ENCODE data around the gene SRSF7.
"Not testable (repeated sequence)": the region's sequence is repeated elsewhere in the genome, so short reads cannot be mapped to it uniquely, and the experiment has no call there.

Gene SRSF7

DNA sequence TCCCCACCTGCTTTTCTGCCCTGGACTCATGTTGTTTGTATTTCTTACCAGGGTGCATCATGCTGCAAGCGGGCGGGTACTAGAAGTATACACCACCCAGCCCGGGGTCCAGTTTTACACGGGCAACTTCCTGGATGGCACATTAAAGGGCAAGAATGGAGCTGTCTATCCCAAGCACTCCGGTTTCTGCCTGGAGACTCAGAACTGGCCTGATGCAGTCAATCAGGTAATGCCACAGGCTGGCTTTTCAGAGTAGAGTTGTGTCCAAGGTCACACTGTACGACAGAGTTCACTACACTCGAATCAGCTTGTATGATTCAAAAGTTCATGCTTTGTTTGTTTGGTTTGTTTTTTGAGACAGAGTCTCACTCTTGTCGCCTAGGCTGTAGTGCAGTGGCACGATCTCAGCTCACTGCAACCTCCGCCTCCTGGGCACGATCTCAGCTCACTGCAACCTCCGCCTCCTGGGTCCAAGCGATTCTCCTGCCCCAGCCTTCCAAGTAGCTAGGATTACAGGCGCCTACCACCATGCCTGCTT is 19.4 kb downstream of the SRSF7 start:
- no peak for DNase-seq (ENCODE audit: low read depth, low spot score)

GRCh38 chr2:38731090-38731489 is 20.1 kb downstream of the SRSF7 start:
- DNase-seq (ENCODE audit: low read depth, low spot score), result no peak

GRCh38 chr2:38728694-38729093 is 22.5 kb downstream of the SRSF7 start:
- no peak for DNase-seq (ENCODE audit: low read depth, low spot score)

DNA sequence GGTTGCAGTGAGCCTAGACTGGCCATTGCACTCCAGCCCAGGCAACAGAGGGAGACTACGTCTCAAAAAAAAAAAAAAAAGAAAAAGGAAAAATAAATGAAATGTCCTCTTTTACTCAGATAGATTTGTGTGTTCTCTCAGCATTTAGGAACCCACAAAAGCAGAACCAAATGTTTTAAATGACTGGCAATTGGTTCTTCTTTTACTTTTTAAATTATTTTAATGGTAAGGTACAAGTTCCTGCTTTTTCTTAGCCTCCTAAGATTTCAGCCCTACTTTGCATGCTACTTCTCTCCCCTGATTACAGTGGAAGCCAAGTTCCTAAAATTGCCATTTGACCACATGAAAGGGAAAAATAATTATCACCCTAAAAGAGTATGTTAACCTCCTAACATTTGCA is 23.5 kb downstream of the SRSF7 start:
- DNase-seq (ENCODE audit: low read depth, low spot score), result no peak

- DNase-seq (ENCODE audit: low read depth, low spot score), result no peak
These were observed 28.0 kb downstream of the SRSF7 start for GRCh38 chr2:38723173-38723572.

DNA sequence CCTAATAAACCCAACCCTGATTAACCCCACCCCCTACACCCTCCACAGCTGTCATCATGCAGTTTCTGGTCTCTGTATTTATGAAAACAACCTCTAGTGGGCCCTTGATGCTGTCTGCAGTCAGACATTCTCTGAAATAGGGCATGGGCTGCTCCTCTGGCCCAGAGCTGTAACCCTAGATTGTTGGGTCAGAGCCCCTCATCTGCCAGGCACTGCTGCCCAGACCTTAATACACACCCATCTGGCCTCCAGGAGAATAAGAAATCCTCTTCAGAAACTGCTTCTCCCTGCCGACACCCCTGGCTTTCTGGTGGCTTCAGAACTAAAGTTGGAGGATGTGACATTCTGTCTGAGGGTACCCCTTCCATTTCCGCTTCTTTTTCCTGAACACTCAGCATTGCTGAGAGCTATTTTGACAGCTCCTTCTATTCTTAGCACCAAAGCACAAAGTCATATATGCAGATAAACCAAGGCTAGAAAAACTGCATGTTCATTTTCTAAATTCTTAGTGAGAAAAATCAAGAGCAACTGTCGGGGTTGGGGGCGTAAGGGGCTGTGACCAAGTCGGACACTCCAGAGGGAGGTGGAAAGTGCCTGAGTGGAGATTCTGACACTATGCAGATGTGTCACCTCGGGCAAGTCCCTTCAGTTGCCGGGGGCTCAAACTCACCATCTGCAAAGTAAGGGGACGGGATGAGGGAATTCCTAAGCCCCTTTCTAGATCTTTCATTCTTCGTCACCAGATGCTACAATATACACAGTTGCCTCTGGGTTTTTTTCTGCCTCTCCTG is 28.7 kb downstream of the SRSF7 start:
- no peak for DNase-seq (ENCODE audit: low read depth, low spot score)

DNA sequence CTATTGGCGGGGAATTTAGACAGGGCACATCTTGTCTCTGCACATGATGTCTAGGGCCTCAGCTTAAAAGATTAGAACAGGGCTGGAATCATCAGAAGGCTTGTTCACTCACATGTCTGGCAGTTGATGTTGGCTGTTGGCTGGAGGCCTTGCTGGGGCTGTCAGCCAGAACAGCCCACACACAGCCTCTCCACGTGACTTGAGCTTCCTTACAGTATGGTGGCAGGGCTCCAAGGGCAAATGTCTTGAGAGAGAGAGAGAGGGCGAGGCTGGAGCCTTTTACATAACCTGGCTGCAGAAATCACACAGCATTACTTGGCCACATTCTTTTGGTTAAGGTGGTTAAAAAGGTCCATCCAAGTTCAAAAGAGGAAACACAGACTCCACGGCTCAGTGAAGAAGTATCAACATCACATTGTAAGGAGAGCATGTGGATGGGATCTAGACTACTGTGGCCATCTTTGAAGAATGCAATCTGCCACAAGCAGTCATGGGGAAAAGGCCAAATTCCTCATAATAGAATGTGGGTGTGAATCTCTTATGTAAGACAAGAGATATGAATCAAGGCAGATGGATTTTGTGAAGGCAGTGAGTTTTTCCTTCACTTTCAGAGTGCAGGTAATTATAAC is 30.4 kb downstream of the SRSF7 start:
- DNase-seq (ENCODE audit: low read depth, low spot score), result peak; percentile 7

GRCh38 chr2:38719706-38720105 is 31.5 kb downstream of the SRSF7 start:
- DNase-seq (ENCODE audit: low read depth, low spot score), result no peak

GRCh38 chr2:38718601-38719000 is 32.6 kb downstream of the SRSF7 start:
- no peak for DNase-seq (ENCODE audit: low read depth, low spot score)

- no peak for DNase-seq (ENCODE audit: low read depth, low spot score)
These were observed 35.0 kb downstream of the SRSF7 start for GRCh38 chr2:38716185-38716584.

DNA sequence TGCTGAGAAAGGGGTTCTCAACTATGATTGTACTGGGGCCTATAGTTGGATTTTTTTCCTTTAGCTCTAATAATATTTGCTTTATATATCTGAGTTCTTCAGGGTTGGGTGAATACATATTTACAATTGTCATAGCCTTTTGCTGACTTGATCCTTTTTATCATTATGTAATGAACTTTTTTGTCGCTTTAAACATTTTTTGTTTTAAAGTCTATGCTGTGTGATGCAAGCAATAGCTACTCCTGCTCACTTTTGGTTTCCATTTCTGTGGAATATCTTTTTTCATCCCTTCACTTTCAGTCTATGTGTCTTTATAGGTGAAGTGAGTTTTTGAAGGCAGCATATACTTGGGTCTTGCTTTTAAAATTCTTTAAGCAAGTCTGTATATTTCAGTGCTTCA is 36.2 kb downstream of the SRSF7 start:
- DNase-seq (ENCODE audit: low read depth, low spot score), result not testable (repeated sequence)

- no peak for DNase-seq (ENCODE audit: low read depth, low spot score)
These were observed 37.8 kb downstream of the SRSF7 start for GRCh38 chr2:38713338-38713737.

GRCh38 chr2:38712871-38713270 is 38.3 kb downstream of the SRSF7 start:
- no peak for DNase-seq (ENCODE audit: low read depth, low spot score)

GRCh38 chr2:38712413-38712812 is 38.7 kb downstream of the SRSF7 start:
- DNase-seq (ENCODE audit: low read depth, low spot score), result no peak

DNA sequence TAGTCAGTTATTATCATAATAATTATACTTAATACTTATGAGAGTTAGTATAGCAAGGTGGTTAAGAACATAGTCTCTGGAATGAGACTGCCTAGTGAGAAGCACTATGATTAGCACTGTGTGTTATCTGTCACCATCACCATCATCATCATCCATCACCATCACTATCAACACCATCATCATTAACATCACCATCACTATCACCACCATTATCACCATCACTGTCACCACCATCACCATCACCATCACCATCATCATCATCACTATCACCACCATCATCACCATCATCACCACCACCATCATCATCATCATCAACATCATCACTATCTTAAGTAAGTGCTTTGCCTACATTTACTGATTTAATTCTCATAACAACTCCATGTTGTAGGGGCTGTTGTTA is 39.6 kb downstream of the SRSF7 start:
- DNase-seq (ENCODE audit: low read depth, low spot score), result no peak

DNA sequence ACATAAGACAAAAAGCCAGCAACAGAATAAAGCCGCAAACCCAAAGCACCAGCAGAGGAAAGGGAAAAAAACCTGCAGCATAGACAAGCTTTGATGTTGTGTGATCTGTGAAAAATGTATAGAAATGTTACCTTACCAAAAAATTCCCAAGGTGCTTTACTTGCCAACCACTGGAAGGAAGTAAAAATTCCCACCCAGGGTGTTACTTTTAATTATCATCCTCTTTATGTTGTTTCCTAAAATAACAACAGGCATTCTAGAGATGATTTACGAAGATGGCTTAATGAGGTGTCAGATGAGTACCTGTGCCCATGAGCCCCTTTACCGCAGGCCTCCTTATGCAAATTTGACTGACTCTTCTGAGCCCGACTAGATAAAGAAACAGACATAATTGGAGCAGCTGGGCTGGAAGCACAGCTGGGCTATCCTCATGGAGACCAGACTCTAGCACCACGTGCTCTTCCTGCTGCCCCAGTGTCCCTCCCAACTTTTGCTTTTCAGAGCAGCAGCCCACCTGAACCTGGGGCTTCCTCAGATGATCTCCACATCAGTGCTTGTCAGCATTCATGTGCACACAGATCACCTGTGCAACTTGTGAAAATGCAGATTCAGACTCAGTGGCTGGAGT is 41.5 kb downstream of the SRSF7 start:
- no peak for DNase-seq (ENCODE audit: low read depth, low spot score)

DNA sequence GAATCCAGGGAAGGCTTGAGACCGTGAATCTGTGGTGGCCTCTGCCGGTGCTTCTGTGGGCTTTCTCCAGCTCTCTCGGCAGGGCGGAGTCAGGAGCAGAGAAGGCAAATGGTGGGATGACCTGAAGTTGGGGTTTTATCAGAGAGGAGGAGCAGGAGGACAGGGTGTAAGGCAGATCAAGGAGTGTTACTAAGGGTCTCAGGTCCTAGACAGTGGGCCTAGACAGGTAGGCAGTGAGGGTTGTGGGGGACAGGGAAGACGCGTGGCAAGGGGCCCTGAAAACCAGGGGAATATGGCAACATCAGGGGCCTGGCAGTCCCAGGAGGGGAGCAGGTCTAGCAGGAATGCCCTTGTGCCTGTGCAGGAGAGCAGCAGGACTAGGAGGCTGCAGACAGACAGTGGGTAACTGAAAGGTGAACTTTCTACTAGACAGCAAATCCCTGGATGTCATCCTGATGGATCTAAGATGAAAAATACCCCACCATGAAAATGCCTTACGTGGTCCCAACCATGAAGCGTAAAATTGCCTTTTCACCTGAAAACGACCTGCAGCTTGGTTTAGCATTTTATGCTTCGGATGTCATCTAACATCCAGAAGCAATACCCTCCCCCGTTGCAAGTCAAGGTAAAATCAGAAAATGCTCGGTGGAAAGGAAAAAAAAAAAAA is 42.1 kb downstream of the SRSF7 start:
- no peak for DNase-seq (ENCODE audit: low read depth, low spot score)

DNA sequence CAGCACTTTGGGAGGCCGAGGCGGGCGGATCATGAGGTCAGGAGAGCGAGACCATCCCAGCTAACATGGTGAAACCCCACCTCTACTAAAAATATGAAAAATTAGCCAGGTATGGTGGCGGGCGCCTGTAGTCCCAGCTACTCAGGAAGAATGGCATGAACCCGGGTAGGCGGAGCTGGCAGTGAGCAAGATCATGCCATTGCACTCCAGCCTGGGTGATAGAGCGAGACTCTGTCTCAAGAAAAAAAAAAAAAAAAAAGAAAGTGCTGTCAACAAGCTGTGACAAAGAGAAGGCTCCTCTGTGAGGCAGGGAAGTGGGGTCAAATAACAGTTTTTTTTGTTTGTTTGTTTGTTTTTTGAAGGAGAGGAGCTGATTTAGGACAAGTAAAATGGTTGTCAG is 42.7 kb downstream of the SRSF7 start:
- DNase-seq (ENCODE audit: low read depth, low spot score), result not testable (repeated sequence)

DNA sequence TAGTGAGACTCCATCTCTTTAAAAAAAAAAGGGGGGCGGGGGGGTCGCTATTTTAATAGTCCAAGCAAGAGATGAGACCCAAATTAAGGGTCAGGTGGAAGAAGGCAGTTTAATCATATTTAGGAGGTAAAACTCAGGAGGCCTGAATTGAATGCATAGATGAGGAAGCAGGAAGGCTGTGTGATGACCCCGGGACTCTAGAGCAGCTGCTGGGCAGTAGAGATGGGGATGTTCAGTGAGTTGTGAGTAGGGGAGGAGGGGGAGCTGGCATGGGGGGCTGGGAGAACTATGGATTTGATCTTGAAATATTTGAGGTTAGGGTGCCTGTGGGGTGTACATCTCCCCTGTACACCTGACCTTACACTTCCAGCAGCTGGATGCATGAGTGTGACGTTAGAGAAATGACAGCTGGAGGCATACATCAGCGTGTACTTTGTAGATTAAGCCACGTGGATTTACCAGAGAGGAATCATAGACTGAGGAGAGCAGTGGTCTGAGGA is 44.3 kb downstream of the SRSF7 start:
- no peak for DNase-seq (ENCODE audit: low read depth, low spot score)

DNA sequence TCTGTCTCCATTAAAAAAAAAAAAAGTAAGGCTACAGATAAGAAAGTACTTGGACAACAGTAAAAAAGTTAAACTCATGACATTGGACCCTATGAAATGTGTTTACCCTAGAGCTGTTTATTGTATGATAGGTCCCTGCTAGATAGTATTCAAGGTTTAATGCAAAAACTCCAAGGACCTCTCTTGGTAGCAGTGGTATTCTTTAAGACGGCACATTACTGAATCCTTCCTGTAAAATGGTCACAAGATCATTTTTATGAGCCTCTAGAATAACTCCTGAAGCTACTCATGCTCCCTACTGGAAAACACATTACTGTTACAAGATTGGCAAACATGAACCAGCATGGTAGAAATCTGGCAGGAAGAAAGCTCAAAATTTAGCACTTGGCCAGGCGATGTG is 46.5 kb downstream of the SRSF7 start:
- no peak for DNase-seq (ENCODE audit: low read depth, low spot score)

- DNase-seq (ENCODE audit: low read depth, low spot score), result not testable (repeated sequence)
These were observed 47.8 kb downstream of the SRSF7 start for GRCh38 chr2:38703336-38703735.

DNA sequence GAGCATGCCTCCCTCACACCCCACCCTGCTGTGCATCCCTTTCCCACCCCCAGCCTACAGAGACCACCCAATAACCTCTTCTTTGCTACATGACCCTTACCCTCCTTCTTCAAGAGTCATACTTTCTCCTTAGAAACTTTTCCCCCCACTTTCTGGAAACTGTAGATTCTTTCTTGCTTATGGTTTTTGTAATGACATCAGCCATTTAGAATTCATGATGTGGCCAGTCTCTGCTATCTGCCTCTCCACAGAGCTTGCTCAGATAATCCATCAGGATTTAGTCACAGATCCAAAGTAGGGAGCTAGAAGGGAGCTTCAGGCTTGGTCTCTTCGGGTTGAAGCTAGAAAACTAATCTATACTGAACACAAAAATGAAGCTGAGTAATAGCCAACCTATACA is 48.7 kb downstream of the SRSF7 start:
- DNase-seq (ENCODE audit: low read depth, low spot score), result peak; percentile 10
